Ovary (tissue), 3 donors: ENCODE data around the gene ZNF17.

Experiments
- EP300 ChIP-seq: sonication (generic); formaldehyde crosslinking; IDR thresholded peaks from one replicate; pipeline ENCODE4 v1.6.1; 2017; ENCODE audit warnings: antibody characterized with exemption
- TF ChIP-seq, protein P1 (sequence below), 3 donors: fragments of 450-650 bp in 2 of 3; fragments of 200-600 bp in 1 of 3; IDR thresholded peaks; one replicate each; pipeline versions ENCODE4 v1.5.1 to v1.8.0; 2016 to 2022; ENCODE audit warnings: antibody characterized with exemption in 3 of 3, mild to moderate bottlenecking in 1 of 3
- donor health status: DM: no; HTN: no; CAD: no.

DNA sequence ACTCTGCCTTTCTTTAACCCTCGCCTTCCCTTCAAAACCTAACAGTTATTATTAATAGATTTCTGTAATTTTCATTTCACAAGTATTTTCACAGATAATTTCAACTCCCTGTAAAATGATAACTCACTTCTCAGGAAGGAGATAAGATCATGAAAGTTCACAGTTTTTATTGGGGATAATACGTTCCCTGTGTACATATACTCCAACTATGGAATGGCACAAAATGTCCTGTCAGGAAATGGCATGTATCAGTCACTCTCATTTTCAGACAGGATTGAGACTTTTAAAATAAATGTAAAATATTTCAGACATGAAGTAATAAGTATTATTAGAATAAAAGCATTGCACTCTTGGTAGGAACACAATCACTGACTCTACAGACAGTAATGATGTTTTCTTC is 48.5 kb upstream of the ZNF17 start:
- TF ChIP-seq, protein P1, sequence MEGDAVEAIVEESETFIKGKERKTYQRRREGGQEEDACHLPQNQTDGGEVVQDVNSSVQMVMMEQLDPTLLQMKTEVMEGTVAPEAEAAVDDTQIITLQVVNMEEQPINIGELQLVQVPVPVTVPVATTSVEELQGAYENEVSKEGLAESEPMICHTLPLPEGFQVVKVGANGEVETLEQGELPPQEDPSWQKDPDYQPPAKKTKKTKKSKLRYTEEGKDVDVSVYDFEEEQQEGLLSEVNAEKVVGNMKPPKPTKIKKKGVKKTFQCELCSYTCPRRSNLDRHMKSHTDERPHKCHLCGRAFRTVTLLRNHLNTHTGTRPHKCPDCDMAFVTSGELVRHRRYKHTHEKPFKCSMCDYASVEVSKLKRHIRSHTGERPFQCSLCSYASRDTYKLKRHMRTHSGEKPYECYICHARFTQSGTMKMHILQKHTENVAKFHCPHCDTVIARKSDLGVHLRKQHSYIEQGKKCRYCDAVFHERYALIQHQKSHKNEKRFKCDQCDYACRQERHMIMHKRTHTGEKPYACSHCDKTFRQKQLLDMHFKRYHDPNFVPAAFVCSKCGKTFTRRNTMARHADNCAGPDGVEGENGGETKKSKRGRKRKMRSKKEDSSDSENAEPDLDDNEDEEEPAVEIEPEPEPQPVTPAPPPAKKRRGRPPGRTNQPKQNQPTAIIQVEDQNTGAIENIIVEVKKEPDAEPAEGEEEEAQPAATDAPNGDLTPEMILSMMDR (IDR thresholded peaks at IDR 0.05), result no peak
- no peak for TF ChIP-seq EP300
